Measurements from ENCODE around the gene PLPP4. TPM values are rescaled to one million over a fixed set of nuclear protein-coding genes. Genes with fewer than 3 reads are reported as not detected.

The PLPP4 gene
- total and polyA plus RNA-seq, 3 donors from 2014 or later = 12.6 to 65.8 (median 21.9) TPM

GRCh38 chr10:120505056-120505455 lies 48.0 kb downstream of the PLPP4 start:
- intact Hi-C loops (cut with DNase I; ENCODE audit: low total_unique reads) = no loop called here
- 56 to 77% methylated on average over 3 of the region's 3 CpGs for WGBS, 2 donors
- no peaks in the 10 kb centered on the region for H3K4me1 ChIP-seq
- no peaks in the 10 kb centered on the region for H3K9me3 ChIP-seq
- DNase-seq = no peak
- no peak overlapping the region for H3K4me3 ChIP-seq
- H3K36me3 ChIP-seq (ENCODE audit: low read depth, missing control alignments) = no peaks in the 10 kb centered on the region
- no peak overlapping the region for H3K27ac ChIP-seq
- TF ChIP-seq POLR2A (IDR thresholded peaks at IDR 0.05) (no peak), CTCF (IDR thresholded peaks at IDR 0.05) (no peak)
- no peaks in the 10 kb centered on the region for H3K27me3 ChIP-seq

- TF ChIP-seq POLR2A (IDR thresholded peaks at IDR 0.05) = no peak
- TF ChIP-seq CTCF (IDR thresholded peaks at IDR 0.05) = no peak
- H3K4me1 ChIP-seq = no peaks in the 10 kb centered on the region
- H3K27ac ChIP-seq = no peak overlapping the region
- no peaks in the 10 kb centered on the region for H3K9me3 ChIP-seq
- H3K4me3 ChIP-seq = no peak overlapping the region
- intact Hi-C loops (cut with DNase I; ENCODE audit: low total_unique reads) = no loop called here
- no peaks in the 10 kb centered on the region for H3K27me3 ChIP-seq
- no peak for DNase-seq
- no peaks in the 10 kb centered on the region for H3K36me3 ChIP-seq (ENCODE audit: low read depth, missing control alignments)
- WGBS, 2 donors = 88 to 94% methylated on average over 4 of the region's 4 CpGs
Observed at GRCh38 chr10:120505866-120506265, 48.8 kb downstream of the PLPP4 start.

- no peak for TF ChIP-seq POLR2A (IDR thresholded peaks at IDR 0.05)
- no peak for TF ChIP-seq CTCF (IDR thresholded peaks at IDR 0.05)
- Histone ChIP-seq H3K4me3 (no peak overlapping the region), H3K27ac (no peak overlapping the region), H3K9me3 (no peaks in the 10 kb centered on the region), H3K4me1 (no peaks in the 10 kb centered on the region), H3K36me3 (ENCODE audit: low read depth, missing control alignments) (no peaks in the 10 kb centered on the region), H3K27me3 (no peaks in the 10 kb centered on the region)
- intact Hi-C loops (cut with DNase I; ENCODE audit: low total_unique reads) = no loop called here
- no peak for DNase-seq
- WGBS, 2 donors = 91 to 94% methylated on average over 3 of the region's 3 CpGs
Observed at GRCh38 chr10:120506674-120507073, 49.6 kb downstream of the PLPP4 start.

DNA sequence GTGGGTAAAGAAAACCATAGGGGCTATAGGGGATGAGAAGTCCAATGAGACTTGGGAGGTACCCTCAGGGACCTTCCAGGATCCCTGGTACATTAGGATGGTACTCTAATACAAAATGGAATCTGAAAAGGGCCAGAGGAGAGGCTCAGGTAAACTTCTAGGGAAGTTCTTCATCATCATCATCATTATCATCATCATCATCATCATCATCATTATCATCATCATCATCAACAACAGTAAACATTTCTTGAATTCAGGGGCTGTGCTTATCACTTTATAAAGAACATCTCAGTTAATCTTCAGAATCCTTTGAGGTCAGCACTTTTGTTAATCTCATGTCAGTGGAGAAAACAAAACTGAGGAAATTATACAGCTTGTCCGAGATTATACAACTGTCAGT lies 50.1 kb downstream of the PLPP4 start:
- no peak for DNase-seq
- H3K27me3 ChIP-seq = no peaks in the 10 kb centered on the region
- no peak overlapping the region for H3K27ac ChIP-seq
- H3K4me1 ChIP-seq = no peaks in the 10 kb centered on the region
- no peaks in the 10 kb centered on the region for H3K9me3 ChIP-seq
- WGBS, 2 donors = 88 to 95% methylated on average over 1 of the region's 1 CpG
- intact Hi-C loops (cut with DNase I; ENCODE audit: low total_unique reads) = no loop called here
- TF ChIP-seq POLR2A (IDR thresholded peaks at IDR 0.05) = no peak
- no peak for TF ChIP-seq CTCF (IDR thresholded peaks at IDR 0.05)
- H3K4me3 ChIP-seq = no peak overlapping the region
- H3K36me3 ChIP-seq (ENCODE audit: low read depth, missing control alignments) = no peaks in the 10 kb centered on the region

GRCh38 chr10:120507651-120508050 lies 50.6 kb downstream of the PLPP4 start:
- TF ChIP-seq CTCF (IDR thresholded peaks at IDR 0.05) (no peak), POLR2A (IDR thresholded peaks at IDR 0.05) (no peak)
- no peaks in the 10 kb centered on the region for H3K27me3 ChIP-seq
- no peak overlapping the region for H3K27ac ChIP-seq
- intact Hi-C loops (cut with DNase I; ENCODE audit: low total_unique reads) = no loop called here
- DNase-seq = no peak
- H3K4me1 ChIP-seq = no peaks in the 10 kb centered on the region
- H3K36me3 ChIP-seq (ENCODE audit: low read depth, missing control alignments) = no peaks in the 10 kb centered on the region
- no peak overlapping the region for H3K4me3 ChIP-seq
- 82 to 87% methylated on average over 2 of the region's 2 CpGs for WGBS, 2 donors
- no peaks in the 10 kb centered on the region for H3K9me3 ChIP-seq
